NCI-H446 treated with DMSO at 0.1 percent for 48 hours (cell line): ENCODE data around the gene METTL14.
"Not testable (repeated sequence)": the region's sequence is repeated elsewhere in the genome, so short reads cannot be mapped to it uniquely, and the experiment has no call there.

Experiments
- DNase-seq: peaks from one replicate; lab custom pipeline; 2025; lab: John Stamatoyannopoulos, UW

METTL14 gene

DNA sequence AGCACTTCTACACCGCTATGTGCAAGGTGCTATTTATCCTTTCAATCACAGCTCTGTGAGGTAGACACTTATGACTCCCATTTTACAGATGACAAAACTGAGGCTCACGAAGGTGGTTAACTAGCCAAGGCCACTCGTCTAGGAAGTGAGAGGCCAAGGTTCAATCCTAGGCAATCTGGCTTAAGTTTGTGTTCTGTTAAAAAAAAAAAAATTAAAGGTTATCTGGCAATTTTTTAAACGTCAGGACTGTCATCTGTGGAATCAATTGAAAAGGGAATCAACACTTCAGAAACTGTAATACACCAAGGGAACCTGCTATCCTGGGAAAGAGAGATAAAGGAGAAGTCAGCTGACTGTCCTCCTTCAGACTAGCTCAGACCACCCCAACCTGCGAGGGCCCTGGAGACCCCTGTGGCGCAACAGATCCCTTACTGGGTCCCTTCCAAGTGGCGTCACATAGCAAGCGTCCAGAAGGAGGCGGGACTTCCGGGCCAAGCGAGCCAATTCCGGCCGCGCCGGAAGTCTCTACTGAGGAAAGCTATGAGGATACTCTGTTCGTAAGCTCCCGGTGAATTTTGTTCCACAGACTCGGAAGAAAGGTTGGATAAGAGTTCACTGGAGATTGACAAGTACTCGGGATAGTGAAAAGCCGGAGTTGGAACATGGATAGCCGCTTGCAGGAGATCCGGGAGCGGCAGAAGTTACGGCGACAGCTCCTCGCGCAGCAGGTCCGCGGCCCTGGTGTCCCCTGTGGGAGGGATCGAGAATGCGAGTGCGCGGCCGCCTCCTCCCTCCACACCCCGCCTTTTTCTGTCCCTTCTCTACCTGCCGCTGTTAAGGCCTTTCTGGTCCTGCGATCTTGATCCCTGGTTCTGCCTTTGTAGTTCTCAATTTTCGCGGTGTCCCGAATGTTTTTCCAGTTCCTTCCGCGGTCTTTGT lies at the start of gene METTL14:
Gene METTL14, plus strand, starts transcription at position 520 of the 939 bp plus-strand sequence. Its CDS starts 143 bp downstream, at position 663.
- peak; percentile 81 for DNase-seq

GRCh38 chr4:118636126-118636525 lies 49.1 kb upstream of the METTL14 start:
- DNase-seq, result not testable (repeated sequence)

GRCh38 chr4:118664665-118665064 lies 20.5 kb upstream of the METTL14 start:
- DNase-seq, result not testable (repeated sequence)

DNA sequence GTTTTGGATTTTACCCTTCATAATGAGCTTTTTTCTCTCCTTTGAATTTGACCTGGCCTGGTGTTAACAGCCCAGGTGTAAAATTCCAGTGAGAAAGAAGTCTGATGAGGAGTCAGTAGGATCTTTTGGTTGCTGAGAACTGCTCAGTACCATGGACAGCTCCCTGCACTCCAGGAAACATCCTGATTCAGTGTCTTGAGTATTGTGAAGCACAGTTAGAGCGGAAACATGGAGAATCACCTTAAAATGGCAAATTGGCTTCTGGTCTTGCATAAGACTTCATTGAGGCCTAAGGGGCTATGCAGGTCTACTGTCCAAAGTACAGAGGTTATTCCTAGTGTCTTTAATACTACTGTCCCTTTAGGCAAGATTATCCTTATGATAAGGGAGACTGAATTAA lies 16.0 kb upstream of the METTL14 start:
- not testable (repeated sequence) for DNase-seq

DNA sequence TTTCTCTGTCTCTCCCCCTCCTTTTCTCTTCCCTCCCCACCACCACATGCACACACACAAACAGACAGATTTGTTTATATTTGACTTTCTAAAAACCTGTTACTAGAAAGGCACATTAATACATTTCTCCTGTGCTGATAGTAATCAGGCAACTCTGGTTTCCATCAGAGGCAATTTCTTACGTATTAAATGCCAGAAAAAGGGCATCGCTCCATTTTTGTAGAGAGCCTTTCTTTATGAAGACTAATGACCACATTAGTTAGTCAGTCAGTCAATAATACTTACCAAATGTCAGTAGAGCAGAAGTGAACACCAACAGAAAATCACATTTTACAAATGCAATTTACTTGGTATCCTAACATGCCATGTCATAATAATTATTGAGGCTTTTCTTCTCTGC lies 14.2 kb upstream of the METTL14 start:
- DNase-seq, result not testable (repeated sequence)

DNA sequence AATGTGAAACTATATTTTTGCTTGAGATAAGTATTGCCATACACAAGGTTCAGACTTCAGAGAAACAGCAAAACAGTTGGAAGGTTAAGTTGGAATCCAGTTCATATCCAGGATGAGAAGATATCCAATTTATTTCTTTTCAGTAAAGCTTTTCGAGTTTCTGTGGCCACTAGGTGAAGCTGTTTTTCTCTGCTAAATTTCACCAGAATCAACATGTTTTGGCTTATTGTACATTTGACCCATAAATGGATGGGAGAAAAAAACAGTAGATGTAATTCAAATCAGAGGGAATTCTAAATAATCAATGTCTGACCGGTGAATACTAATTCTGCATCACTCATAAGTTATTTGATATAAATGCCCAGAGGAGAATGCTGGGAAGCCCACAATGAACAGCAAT lies 9.1 kb upstream of the METTL14 start:
- DNase-seq, result no peak

DNA sequence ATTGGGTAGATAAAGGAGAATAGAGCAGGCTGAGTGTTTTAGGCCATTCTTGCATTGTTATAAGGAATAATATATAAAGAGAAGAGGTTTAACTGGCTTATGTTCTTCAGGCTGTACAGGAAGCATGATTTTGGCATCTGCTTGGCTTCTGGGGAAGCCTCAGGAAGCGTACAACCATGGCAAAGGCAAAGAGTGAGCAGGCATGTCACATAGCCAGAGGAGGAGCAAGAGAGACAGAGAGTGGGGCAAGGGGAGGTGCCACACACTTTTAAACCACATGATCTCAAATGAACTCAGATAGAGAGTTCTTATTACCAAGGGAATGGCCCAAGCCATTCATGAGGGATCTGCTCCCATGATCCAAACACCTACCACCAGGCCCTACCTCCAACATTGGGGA lies 4.4 kb upstream of the METTL14 start:
- DNase-seq, result no peak

- peak; percentile 13 for DNase-seq
Measured at GRCh38 chr4:118682928-118683327, 2.3 kb upstream of the METTL14 start.

- peak; percentile 13 for DNase-seq
Measured at GRCh38 chr4:118683513-118683912, 1.7 kb upstream of the METTL14 start.

- DNase-seq, result no peak
Measured at GRCh38 chr4:118703118-118703517, 17.9 kb downstream of the METTL14 start.

- no peak for DNase-seq
Measured at GRCh38 chr4:118711052-118711451, 25.9 kb downstream of the METTL14 start.

DNA sequence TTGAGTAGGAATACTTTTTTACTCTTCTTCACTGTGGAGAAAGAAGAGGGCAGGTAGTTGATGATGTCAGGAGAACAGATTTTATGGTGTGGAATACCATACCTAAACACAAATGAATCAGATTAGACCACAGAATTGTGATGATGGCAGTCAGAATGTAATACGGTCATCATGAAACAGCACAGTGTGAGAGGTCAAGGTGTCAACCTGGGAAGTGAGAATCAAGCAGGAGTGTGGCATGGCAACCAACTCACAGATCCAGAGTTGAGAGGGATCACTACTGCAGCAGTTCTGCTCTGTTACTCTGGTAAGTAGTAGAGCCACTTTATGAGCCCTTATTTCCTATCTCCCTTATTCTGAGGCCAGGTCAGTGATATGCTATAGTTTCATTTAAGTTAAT lies 27.7 kb downstream of the METTL14 start:
- no peak for DNase-seq

DNA sequence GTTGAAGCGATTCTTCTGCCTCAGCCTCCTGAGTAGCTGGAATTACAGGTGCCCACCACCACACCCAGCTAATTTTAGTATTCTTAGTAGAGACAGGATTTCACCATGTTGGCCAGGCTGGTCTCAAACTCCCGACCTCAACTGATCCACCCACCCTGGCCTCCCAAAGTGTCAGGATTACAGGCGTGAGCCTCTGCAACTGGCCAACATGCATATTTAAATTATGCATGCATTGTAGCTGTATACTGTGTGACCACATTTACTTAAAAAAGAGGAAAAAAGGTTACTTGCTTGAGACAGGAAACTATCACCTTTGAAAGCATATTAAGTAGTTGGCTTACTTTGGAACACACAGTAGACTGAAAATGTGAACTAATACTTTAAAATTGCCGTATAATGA lies 29.5 kb downstream of the METTL14 start:
- DNase-seq, result no peak

GRCh38 chr4:118716304-118716703 lies 31.1 kb downstream of the METTL14 start:
- DNase-seq, result no peak

GRCh38 chr4:118718511-118719170 lies 33.4 kb downstream of the METTL14 start:
- no peak for DNase-seq

GRCh38 chr4:118721752-118722151 lies 36.6 kb downstream of the METTL14 start:
- no peak for DNase-seq

GRCh38 chr4:118723369-118723768 lies 38.2 kb downstream of the METTL14 start:
- no peak for DNase-seq

DNA sequence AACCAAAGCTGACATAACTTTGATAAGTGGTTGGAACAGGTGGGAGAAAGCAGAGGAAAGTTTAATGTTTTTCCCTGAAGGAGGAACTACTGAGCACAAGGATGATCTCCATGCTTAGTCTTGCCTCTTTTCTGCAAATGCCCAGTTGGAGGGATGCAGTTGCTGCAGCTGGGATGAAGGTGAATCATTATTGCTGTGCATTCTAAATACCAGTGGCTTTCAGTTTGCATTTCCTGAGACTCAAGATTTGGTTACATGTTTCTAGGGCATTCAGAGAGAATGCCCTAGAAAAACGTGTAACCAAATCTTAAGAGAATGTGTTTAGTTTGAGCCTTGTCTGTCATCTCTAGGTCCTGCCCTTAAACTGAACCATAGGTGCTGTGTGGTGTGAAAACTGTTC lies 42.2 kb downstream of the METTL14 start:
- no peak for DNase-seq

DNA sequence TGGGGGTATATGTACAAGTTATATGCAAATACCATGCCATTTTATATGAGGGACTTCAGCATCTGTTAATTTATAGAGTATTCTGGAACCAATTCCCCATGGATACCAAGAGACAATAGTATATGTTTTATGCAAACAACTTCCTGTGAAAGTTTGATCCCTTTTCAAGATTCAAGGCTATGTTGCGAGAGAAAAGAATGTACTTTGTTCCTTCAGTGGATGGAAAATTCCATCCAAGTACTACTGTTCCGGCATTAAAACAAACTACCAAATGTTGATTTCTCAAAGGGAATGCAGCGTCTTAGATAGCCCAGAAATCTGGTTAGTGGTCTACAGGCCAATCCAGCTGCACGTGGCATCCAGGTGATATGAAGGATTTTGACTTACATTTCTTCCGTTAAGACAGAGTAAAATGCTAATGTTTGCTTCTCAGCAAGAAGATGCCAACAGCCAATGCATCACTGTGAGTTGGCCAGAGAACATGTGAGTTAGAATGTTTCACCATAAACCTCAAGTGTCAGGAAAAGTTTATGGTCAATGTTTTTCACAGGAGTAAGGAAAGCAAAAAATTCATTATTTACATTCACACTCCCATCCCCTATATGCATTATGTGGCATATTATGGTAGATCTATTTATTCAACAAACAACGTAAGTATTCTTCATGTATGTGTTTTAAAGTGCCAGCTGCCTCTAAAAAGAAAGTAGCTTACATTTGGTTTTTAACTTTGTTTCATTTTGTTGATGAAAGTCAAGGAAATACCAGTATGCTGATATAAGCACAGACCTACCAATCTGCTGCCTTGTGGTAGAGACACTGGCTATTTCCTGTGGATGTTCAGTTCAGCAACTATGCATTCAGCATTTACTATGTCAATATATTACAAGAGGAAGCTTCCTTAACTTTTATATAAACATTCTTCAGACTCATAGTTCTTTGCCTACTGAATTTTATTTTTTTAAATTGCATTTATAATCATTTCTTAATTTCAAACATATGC lies 44.4 kb downstream of the METTL14 start:
- DNase-seq, result no peak

GRCh38 chr4:118730683-118731082 lies 45.5 kb downstream of the METTL14 start:
- no peak for DNase-seq

DNA sequence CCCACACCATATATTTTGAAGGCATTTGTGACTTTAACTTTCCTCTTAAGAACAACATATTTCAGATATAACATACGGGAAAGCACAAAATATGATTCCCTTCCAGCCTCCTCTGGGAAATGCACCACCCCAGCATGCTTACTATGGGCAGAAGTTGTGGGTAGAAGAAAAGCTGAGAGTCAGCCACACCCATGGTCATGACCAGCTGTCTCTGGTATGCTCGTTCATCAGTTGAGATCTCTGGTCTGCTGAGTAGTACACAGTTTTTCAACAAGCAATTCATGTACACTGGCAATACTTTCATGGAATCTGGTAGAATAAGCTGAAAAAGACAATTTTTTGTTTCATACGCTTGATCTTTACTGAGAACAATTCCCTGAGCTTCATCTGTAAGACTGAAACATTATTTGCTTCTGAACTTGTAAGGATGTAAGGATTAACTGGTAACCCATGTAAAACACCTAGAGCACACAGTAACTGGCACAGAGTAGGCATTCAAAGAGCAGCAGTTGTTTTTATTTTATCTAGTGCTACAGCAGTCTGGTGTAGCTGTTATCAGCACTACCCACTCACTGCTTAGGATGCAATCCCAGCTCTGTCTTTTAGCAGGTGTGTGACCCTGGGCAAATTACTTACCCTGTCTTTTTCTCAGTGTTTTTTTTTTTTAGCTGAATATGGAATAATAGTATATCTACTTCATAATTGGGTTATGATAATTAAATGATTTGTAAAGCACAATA lies 47.6 kb downstream of the METTL14 start:
- no peak for DNase-seq
